ENCODE data around the gene IFNGR1.
"Not testable (repeated sequence)": the region's sequence is repeated elsewhere in the genome, so short reads cannot be mapped to it uniquely, and the experiment has no call there.

Gene IFNGR1

DNA sequence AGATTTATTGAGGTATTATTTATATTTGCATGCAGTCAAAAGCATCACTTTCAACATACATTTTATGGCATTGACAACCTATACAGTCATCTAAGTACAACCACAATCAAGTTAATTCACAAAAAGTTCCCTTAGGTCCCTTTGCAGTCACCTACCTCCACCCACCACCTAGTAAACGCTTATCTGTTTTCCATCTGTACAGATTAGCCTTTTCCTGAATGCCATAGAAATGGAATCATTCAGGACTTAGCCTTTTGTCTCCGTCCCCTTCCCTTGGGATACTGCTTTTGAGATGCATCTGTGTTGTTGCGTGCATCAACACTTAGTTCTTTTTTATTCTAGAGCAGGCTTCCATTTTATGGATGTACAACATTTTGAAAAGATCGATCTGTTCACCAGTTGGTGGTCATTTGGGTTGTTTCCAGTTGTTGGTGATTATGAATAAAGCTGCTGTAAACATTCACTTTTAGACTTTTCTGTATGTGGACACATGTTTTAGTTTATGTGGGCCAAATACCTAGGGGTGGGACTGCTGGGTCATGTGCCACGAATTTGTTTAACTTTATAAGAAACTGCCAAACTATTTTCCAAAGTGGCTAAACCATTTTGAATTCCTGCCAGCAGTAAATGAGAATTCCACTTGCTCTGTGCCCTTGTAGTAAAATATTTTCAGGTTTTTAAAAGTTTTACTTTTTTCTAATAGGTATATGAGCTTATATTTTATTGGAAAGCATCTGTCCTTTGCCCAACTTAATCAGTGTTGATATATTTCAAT lies 17.6 kb upstream of the IFNGR1 start:
- DNase-seq (ENCODE audit: low read depth), result no peak

DNA sequence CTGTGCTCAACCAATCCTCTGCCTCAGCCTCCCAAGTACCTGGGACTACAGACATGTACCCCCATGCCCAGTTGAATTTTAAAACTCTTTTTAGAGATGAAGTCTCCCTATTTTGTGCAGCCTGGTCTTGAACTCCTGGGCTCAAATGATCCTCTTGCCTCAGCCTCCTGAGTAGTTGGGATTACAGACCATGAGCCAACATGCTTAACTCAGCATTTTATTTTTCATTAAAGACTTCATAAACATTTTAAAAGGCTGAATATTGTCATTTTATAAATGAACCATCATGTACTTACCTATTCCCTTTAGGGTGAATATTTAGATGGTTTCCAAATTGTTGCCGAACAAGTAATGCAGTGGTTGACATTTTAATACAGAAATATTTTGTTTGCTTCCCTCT lies 16.5 kb upstream of the IFNGR1 start:
- DNase-seq (ENCODE audit: low read depth), result no peak

DNA sequence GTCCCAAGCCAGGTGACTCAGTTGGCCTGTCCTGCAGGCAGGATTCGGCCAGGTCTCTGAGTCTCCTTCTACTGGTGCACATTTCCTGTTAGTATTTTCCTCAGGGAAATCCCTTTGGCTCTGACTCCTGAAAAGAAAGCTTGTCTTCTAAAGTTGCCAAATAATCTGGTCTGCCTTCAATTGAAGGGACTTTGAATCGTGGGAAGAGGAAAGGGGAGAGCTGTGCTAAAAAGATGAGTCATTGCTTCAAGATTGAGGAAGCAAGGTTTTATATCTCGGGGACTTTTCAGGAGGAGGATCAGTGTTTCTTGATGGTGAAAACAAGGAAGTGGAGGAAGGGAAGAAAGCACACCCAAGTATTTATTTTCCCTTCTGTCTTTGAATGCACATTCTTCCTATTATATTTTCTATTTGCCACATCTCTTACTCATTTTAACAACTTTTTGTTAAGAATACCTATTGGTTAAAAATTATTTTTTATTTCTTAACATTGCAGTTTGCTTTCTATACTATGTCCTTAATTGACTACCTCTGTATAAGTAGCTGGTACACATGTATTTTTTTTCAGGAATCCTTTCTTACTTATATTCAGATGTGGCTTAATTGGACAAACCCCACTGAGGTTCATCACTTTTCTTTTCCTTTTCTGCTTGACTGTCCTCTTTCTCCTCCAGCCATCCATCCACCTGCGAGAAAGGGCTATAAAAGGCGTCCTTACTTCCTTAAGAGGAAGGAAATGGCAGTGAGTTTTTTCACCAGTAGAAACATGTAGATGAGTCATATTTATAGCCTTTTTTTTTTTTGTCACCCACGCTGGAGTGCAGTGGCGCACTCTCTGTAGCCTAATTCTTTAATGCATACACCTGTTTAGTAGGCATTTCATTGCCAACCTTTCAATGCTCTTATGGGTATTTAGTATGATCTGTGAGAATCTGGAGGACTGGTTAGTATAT lies 15.0 kb upstream of the IFNGR1 start:
- no peak for DNase-seq (ENCODE audit: low read depth)

DNA sequence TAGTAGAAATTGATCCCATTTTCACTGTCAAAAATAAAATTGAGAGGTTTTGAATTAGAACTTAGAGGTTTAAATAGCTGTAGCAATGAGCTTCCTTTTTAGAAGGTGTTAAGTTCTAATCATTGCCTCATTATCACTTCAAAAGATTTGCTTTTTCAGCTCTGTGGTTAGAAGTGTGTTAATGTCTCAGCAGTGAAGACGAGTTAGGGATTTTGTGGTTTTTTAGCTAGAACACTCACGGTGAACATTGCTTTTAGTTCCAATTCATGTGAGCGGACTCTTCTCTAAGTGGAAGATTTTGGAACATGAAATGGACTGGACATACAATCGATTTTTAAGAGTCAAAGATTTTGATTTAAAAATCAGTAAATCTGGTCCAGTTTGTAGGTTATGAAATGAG lies 12.7 kb upstream of the IFNGR1 start:
- no peak for DNase-seq (ENCODE audit: low read depth)

DNA sequence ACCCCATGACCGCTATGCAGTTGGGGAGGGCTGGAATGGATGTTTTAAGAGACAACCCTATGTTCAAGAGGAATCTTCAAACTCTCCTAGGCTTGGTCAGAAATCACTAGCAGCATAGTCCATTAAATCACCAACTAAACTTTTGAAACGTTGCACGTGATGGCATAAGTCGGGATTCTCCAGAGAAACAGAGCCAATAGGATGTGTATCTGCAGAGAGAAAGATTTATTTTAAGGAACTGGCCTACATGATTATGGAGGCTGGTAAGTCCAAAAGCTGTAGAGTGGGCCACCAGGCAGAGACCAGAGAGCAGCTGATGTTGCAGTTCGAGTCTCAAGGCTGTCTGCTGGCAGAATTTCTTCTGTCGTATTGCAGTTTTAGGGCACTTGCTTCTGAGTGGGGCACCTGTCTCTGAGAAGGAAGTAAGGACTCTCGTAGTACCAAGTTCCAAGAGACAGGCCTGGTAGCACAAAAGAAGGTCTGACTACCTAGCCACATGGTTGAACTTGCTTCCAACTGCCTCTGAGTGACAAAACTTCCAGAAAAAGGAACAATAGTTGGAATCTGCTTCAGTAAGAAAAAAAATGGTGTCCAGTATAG lies 11.9 kb upstream of the IFNGR1 start:
- no peak for DNase-seq (ENCODE audit: low read depth)

DNA sequence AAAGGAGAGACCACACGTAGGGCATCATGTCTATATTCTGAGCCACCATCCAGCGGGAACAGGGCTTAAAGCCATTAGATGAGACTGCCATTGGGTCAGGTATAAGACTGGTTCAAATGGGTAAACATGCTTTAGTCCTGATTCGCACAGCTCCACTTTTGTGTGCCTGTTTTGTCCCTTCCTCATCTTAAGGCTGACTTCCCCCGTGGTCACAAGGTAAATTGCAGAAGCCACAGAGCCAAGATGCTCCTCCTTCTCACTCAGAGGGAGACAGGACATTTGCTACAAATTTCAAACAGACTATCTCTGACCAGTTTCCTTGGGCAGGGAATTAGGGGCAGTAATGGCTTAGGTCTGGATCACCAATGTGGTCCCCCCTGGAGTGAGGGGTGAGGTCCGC lies 11.4 kb upstream of the IFNGR1 start:
- DNase-seq (ENCODE audit: low read depth), result no peak

DNA sequence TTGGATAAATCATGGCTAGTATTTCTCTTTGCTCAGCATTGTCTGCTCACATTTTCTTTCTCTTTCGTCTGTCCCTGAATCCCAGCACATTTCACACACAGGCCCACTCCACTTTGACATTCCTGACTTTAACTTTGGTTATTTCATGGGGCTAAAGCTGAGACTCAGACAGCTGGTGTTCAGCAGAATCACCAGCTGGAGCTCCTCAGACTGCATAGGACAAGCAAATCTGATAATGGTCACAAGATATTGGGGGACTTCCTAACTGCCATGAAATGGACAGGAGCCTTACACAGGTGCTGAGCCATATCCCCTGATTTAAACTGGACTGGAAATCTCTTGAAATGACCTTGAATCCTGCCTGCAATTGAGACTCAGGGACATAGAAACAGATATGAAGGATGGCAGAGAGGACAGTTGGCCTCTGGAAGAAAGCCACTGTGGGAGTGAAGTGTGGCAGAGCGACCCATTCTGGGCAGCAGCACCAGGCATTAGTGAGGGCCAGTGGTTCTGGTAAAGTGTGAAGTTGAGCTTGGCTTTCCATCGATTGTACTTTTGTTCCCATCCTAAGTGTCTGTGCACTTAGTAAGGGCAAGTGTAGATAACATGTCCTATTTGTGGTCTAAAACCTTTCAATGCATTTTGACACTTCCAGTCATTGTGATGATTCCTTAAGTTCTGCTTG lies 10.0 kb upstream of the IFNGR1 start:
- no peak for DNase-seq (ENCODE audit: low read depth)

DNA sequence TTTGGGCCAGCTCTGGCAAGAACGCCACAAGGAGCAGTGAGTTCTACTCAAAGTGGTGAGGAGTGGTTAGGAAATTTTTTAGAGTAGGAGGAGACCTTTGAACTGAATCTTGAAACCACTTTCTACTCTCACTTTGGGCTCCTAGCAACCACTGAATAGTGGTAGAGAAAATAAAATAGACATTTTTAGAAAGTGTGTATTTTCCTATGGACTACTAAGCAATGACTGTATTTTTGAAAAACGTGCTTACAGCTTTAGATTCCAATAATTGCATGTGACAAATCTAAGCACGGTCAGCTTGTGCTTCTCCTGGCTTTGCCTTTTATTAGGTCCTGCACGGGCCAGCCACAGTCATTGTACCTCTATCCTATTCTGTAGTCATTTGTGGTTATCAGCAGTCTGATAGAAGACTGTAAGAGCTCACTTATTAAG lies 8.7 kb upstream of the IFNGR1 start:
- no peak for DNase-seq (ENCODE audit: low read depth)

DNA sequence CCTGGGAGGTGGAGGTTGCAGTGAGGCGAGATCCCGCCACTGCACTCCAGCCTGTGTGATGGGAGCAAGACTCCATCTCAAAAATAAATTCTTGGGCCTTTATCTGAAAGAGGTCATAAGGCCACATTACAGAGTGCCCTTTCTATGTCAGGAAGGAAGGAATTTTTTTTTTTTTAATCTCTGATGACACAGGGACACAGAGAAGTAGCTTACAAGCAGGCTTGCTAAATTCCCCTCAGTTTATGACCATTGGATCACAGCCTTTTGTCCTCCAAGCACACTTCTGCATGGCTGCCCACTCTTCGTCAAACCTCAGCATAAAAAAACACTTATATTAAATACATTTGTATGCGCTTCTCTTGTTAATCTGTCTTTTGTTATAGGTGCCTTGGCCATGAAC lies 7.5 kb upstream of the IFNGR1 start:
- DNase-seq (ENCODE audit: low read depth), result no peak

DNA sequence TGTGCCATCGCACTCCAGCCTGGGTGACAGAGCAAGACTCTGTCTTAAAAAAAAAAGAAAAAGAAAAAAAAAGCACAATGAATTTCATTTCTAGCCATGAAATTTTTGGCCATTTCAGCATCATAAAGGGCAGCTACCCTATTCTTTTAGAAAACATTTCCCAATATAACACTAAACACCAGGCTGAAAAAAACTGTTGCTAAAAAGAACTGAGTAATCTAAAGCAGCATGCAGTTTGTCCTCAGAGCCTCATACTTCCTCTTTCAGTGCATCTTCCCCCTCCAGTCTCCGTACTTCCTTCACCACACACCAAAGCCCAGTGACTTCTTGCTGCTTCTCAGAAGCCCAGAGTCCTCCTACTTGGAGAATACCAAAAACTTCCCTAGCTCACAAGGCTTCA lies 5.6 kb upstream of the IFNGR1 start:
- DNase-seq (ENCODE audit: low read depth), result no peak

DNA sequence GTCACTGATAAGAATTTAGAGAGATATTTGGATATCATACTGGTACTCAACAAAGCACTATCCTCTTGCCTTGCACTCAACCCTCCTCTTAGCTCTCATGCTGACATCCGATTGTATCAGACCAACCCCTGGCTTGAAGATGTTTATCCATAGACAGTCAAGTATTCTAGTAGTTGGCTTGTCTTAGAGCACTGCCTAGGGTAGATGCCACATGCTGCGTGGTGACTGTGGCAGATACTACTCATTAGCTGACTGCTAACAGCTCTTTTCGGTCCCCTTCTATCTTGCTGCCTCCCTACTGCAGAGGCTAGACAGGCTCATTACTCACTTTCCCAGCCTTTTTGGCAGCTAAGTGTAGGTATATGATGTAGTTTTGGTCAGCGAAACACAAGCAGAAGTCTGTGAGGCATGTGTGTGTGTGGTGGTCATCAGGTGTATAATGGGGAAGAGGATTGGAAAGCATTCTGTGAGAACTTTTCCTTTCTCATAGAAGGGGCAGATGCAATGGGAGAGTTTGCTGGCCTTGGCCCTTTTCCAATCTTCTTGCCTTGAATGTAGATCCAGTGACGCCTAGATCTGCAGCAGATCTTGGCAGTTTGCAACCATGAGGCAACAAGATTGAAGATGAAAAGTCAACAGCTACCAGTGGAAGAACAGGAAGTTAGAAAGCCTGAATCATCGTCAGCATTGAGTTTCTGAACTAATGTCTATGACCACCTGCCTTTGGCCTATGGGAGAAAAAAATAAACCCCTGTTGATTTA lies 4.4 kb upstream of the IFNGR1 start:
- no peak for DNase-seq (ENCODE audit: low read depth)

DNA sequence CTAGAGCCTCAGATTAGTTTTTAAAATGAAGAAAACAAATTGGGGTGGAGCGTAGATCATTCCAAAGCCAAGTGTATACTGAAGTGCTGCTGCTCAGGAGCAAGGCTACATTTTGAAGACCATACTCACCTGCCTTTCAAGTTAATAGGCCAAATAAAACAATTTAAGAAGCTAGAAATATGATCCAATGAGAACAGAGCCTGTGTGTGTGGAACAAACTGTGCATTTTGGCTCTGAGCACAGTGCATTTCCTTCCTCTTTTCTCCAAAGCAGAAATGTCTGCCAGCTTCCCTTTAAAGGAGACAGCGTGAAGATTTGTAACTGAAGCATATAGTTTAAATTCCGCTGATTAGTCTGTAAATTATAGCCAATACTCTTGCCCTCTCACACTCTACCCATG lies 3.2 kb upstream of the IFNGR1 start:
- no peak for DNase-seq (ENCODE audit: low read depth)

DNA sequence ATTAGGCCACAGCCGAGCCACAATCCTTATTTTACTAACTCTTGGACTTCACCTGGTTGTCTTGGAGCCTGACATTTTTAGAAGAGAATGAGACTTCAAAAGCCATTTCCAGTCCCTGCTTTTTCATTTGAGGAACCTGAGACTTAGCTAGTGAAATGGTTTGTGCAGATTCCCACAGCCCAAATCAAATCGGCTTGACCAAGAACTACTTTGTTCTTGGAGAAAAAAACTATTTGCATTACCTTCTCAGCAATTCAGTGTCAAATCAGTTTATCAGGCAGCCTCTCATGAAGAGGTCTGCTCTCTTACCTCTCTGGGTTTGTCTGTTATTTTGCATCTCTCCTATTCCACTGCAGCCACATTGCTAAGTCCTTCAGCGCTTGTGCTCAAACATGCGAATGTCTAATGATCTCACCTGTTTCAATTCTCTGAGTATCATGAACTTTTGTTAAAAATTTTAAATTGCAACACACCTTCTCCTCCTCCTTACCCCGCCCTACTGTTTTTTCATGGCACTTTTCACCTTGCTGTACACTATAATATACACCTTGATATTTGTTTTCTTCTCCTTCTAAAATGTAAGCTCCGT lies 573 bp upstream of the IFNGR1 start:
- DNase-seq (ENCODE audit: low read depth), result no peak

DNA sequence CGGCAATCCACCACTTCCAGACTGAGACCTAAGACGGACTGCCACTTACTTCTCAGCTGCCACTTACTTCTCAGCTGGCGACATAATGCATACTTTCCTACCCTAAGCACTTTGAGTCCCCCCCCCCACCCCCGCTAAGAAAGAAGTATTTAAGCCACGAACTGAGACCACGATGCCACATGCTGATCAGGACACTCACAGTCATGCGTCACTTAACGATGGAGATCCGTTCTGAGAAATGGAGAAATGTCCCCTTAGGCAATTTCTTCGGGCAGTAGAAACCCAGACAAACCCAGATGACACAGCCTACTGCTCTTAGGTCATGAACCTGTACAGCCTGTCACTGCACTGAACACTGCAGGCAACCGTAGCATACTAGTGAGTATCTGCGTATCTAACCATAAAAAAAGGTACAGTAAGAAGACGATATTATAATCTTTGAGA lies 690 bp downstream of the IFNGR1 start:
- DNase-seq (ENCODE audit: low read depth), result no peak

DNA sequence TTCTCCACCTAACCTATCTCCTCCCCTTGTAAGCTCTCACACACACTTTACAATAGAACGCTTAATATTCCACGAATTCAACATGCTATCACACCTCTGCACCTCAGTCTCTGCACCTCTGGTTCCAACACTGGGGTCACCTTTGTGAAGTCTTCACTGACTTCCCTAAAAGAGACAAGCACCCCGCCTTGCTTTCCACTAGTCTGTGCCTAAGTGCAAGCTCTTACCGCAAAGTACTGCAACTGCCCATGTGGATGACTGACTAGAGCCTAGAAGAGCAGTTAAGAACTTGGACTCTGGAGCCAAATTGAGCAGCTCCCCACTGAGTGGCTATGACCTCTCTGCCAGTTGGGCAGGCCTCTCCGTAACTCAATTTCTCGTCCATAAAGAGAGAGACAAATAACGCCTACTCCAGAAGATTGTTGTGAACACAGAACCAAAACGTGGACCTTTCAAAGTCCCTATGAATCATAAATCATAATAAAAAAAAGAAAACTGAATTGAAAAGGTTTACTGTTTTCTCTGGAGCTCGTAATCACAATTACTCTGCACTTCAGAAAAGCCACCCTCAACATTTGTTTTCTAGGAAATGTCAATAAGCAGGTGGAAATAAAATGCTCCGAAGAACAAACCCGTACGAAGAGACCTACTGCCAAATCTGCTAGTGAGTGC lies 1.2 kb downstream of the IFNGR1 start:
- DNase-seq (ENCODE audit: low read depth), result no peak

DNA sequence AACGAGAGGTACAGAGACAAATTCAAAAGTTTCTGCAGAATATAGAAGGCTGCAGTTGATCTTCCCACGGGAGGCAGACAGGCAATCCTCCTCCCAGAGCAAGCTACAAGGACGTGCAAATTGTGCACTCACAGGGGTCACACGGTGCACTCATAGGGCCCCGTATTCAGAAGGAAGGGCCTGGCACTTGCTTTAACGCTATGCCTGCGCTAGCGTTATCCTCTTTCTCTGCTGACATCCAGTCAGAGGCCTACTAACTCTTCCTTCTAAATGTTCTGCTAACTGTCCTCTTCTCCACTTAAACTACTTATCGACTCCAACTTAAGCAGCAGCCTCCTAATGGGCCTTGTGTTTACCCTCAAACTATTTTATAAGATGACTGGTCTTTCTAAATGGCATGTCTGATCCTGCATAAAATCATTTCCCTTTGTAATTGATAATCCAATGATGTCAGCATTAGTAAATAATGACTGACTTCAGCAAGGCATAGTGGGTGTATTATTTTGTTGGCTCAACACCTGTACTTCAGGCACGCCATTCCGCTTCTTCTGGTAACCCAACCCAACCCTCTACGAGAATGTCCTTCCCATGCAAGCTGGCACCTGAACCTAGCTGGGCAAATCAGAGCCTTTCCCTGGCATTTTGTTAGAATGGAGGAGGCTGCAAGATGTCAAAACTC lies 2.2 kb downstream of the IFNGR1 start:
- DNase-seq (ENCODE audit: low read depth), result no peak

DNA sequence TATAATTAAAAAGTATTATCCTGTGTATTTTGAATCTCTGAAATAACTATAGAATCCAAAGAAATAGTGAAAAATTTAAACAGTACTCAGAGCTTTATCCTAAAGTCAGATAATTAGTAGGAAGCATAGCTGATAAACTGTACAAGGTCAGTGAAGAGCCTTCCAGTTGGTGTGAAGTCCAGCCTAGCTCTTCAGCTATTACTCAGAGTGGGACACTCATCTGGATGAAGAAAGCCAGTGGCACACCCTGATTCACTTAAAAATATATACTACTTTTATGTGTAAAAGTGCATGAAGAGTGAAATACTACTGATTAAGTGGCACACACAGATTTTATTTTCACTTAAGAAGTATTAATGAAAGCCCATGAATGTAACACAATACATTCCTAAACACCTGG lies 3.1 kb downstream of the IFNGR1 start:
- no peak for DNase-seq (ENCODE audit: low read depth)

DNA sequence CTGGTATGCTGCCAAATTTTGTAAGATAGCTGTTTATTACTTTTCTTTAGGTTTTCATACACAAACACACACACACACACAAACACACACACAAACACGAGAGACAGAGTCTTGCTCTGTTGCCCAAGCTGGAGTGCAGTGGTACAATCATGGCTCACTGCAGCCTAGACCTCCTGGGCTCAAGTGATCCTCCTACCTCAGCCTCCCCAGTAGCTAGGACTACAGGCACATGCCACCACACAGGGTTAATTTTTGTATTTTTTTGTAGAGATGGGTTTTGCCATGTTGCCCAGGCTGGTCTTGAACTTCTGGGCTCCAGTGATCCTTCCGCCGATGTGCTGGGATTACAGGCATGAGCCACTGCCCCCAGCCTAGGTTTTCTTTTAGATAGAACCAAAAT lies 3.6 kb downstream of the IFNGR1 start:
- not testable (repeated sequence) for DNase-seq (ENCODE audit: low read depth)

DNA sequence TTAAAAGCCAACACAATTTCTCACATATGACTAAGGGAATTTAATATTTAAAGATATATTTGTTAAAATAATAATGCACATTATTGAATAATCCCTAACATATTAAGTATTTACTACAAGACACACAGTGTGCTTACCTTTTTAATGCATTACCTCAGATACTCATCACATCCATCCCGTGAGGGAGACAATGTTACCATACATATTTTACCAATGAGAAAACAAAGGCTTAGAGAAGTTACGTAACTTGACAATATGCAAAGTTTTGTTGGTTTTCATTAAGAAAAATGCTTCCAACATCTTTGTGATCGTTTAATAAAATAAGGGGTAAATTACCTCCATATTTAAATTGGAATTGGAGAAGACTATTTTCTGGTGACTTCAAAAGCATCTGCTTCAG lies 4.3 kb downstream of the IFNGR1 start:
- DNase-seq (ENCODE audit: low read depth), result no peak

DNA sequence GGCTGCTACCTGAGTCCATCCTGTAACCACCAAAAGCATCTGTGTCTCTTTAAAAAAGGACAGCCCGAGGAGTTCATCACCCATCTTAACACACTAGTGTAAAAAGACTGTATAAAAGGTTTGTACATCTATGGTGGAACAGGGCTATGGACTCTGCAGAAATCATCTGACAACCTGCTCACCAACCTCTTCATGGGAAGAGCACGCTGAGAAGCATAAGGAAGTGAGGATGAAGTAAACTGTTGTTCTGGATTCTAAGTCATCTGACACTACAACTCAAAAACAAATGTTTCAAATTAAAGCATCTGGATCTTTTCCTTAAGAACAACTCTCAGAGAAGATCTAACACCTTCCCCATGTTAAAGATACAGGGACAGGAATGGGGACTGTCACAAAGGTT lies 5.4 kb downstream of the IFNGR1 start:
- DNase-seq (ENCODE audit: low read depth), result no peak

Measured in activated T-helper 9 cell treated with anti-CD3 and anti-CD28 coated beads, Interleukin-2, amount 50 U/mL, for 16 hours (primary cell).